Measurements from ENCODE around the gene NUDT14. TPM values are rescaled to one million over a fixed set of nuclear protein-coding genes. Genes with fewer than 3 reads are reported as not detected.
A peak's percentile ranks its signal among the peaks of the same experiment; 100 is the strongest.

Gene NUDT14
- total and polyA plus RNA-seq, 2 donors from 2014 or later, result 48.6 to 59.1 TPM

GRCh38 chr14:105148604-105149145, 32.4 kb downstream of the NUDT14 start:
- no peaks in the 10 kb centered on the region for H3K27me3 ChIP-seq (ENCODE audit: control insufficient read depth, insufficient read depth, low read length)
- no peak overlapping the region for H3K27ac ChIP-seq (ENCODE audit: low read depth in 2 of 2, low read length in 2 of 2)
- TF ChIP-seq CTCF (IDR thresholded peaks at IDR 0.05; ENCODE audit: borderline replicate concordance, extremely low read depth, insufficient read depth), result no peak
- no peaks in the 10 kb centered on the region for H3K4me1 ChIP-seq (ENCODE audit: control insufficient read depth in 2 of 3, insufficient read depth in 2 of 3, low read depth in 1 of 3, low read length in 3 of 3)
- no peak for FAIRE-seq
- H3K36me3 ChIP-seq (ENCODE audit: control insufficient read depth in 2 of 3, insufficient read depth in 3 of 3, low read length in 3 of 3), result no peaks in the 10 kb centered on the region
- no peak overlapping the region for H3K9ac ChIP-seq (ENCODE audit: low read length in 3 of 3)
- intact Hi-C loops (cut with DNase I), result no loop called here
- H3K9me3 ChIP-seq (ENCODE audit: control insufficient read depth in 2 of 3, insufficient read depth in 1 of 3, low read length in 3 of 3), result no peaks in the 10 kb centered on the region
- no peak overlapping the region for H3K4me3 ChIP-seq (ENCODE audit: low read length in 3 of 3)
- no peak for DNase-seq

- intact Hi-C loops (cut with DNase I), result no loop called here
- FAIRE-seq (no peak), DNase-seq (peak in 2 of 5 donors; percentile 43 to 69)
- Histone ChIP-seq H3K9me3 (ENCODE audit: control insufficient read depth in 2 of 3, insufficient read depth in 1 of 3, low read length in 3 of 3) (no peaks in the 10 kb centered on the region), H3K9ac (ENCODE audit: low read length in 3 of 3) (no peak overlapping the region), H3K36me3 (ENCODE audit: control insufficient read depth in 2 of 3, insufficient read depth in 3 of 3, low read length in 3 of 3) (no peaks in the 10 kb centered on the region), H3K4me3 (ENCODE audit: low read length in 3 of 3) (no peak overlapping the region), H3K27ac (ENCODE audit: low read depth in 2 of 2, low read length in 2 of 2) (no peak overlapping the region), H3K4me1 (ENCODE audit: control insufficient read depth in 2 of 3, insufficient read depth in 2 of 3, low read depth in 1 of 3, low read length in 3 of 3) (no peaks in the 10 kb centered on the region), H3K27me3 (ENCODE audit: control insufficient read depth, insufficient read depth, low read length) (no peaks in the 10 kb centered on the region)
- TF ChIP-seq CTCF (IDR thresholded peaks at IDR 0.05; ENCODE audit: borderline replicate concordance, extremely low read depth, insufficient read depth), result no peak
These were observed 33.2 kb downstream of the NUDT14 start for GRCh38 chr14:105147671-105148603.

GRCh38 chr14:105146976-105147635, 34.0 kb downstream of the NUDT14 start:
- no peak overlapping the region for H3K4me3 ChIP-seq (ENCODE audit: low read length in 3 of 3)
- TF ChIP-seq CTCF (IDR thresholded peaks at IDR 0.05; ENCODE audit: borderline replicate concordance, extremely low read depth, insufficient read depth), result no peak
- no peaks in the 10 kb centered on the region for H3K27me3 ChIP-seq (ENCODE audit: control insufficient read depth, insufficient read depth, low read length)
- no peaks in the 10 kb centered on the region for H3K36me3 ChIP-seq (ENCODE audit: control insufficient read depth in 2 of 3, insufficient read depth in 3 of 3, low read length in 3 of 3)
- H3K9me3 ChIP-seq (ENCODE audit: control insufficient read depth in 2 of 3, insufficient read depth in 1 of 3, low read length in 3 of 3), result no peaks in the 10 kb centered on the region
- FAIRE-seq, result no peak
- no peak overlapping the region for H3K9ac ChIP-seq (ENCODE audit: low read length in 3 of 3)
- H3K27ac ChIP-seq (ENCODE audit: low read depth in 2 of 2, low read length in 2 of 2), result no peak overlapping the region
- intact Hi-C loops (cut with DNase I), result no loop called here
- no peaks in the 10 kb centered on the region for H3K4me1 ChIP-seq (ENCODE audit: control insufficient read depth in 2 of 3, insufficient read depth in 2 of 3, low read depth in 1 of 3, low read length in 3 of 3)
- peak in 1 of 5 donors; percentile 56 for DNase-seq

Data from kidney (tissue), 14 donors.